HG03378 (cell line): ENCODE measurements around the gene LMO3.

Experiments used
- ATAC-seq: cut with Tn5 transposase; IDR thresholded peaks from one replicate; pipeline ENCODE4 v1.9.1; 2021; ENCODE audit warnings: mild to moderate bottlenecking, moderate library complexity; ENCODE audit not compliant: unreplicated experiment

LMO3 gene

DNA sequence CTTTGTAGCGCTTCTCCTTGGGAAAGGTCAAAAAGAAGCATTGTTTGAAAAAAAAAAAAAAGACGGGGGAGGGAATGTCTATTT, at the start of gene LMO3:
Gene LMO3 (minus strand): TSS at position 46 of the 84 bp plus-strand sequence. CDS start 5,302 bp downstream, outside the sequence.
- no peak for ATAC-seq

DNA sequence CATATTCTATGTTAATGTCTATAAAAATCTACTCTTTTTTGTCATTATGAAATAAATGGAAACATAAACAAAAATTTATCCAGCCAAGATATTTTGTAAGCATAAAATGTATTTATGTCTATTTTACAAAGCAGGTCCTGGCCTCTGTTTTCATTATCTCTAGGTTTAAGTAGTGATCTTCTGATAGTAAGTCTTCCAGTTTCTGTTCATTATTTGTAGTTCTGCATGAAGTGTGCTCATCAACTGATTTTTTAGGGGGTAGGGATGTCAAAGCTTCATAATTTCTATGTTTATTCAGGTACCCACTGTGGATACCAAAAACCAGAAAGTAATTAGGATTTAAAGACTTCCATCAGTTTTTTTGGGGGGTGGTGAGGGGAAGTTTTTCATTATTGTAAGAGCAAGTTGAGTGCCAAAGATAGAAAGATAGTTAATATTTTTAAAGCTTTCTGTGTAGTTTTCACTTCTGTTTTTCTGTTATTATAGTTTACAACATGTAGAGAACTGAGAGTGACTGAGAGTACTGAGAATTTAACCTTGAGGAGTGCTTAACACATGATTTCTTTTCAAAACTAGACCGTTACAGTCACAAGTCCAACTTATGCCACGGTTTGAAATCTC, 30.6 kb upstream of the LMO3 start:
- ATAC-seq = peak; percentile 95

DNA sequence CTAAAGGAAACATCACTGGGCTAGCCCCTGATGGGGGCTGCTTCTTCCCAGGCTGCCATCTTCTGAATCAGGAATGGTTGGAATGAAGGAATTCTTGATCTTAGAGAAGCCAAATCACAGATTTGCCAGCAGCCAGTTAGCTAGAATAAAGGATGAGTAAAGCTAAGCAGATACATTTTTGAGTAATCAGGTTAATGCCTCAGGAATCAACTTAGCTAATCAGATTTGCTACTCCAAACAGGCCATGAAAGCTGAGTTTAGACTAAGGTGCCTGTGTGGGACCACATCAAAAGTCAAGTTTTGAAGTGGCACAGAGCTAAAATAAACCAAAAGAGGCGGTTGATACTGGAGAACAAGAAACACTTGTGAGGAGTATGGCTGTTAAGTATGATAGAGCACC, 28.8 kb upstream of the LMO3 start:
- ATAC-seq = no peak

DNA sequence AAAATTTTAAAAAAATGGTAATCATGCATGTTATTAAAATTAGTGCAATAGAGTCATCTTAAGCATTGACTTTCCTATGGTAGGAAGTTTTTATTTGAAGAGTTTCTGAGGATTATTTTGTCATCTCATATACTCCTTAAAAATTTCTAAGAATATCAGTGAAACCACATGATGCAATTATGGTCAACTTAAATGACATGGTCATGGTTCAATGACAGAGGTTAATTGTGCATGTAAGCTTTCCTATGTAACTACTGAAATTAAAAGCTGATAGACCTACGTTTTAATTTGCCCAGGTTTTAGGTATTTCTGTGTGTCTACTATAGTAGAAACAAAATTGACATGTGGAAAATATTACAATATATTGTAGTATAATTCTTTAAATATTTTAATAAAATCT, 21.0 kb upstream of the LMO3 start:
- no peak for ATAC-seq

- peak; percentile 65 for ATAC-seq
Measured at GRCh38 chr12:16622338-16622737, 16.4 kb upstream of the LMO3 start.

DNA sequence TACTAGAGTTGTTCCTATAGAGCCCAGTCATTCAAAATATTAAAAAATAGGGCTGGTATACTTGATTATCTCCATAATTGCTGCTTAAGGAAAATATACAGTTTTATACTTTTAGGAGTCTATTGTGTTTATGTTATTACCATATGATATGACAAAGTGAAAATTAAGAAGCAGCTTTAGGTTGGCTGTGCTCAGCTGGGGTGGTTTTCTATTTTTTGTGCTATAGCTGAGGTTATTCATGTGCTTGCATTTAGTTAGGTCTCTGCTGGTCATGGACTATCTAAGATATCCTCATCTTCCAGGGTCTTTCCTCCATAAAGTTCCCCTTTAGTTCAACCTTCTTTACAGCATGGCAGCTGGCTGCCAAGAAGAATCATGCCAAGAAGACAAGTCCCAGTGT, 13.6 kb upstream of the LMO3 start:
- ATAC-seq = no peak

DNA sequence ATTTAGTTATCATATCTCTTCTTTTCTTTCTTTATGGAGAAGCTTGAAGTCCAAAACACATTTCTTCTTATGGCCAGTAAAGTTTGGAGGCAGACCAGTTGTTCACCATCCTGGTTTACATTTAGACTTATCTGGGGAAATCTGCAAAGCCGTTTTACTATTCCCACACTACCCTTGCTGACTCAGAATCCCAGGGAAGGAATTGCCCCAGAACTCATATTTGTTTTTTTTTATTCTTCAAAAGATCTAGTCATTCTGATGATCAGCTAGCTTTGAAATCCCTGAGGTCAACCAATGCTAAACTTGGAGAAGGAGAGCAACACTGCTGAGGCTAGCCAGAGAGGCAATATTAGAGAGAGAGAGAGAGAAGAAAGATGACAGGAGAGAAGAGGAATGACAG, 12.3 kb upstream of the LMO3 start:
- ATAC-seq = no peak

DNA sequence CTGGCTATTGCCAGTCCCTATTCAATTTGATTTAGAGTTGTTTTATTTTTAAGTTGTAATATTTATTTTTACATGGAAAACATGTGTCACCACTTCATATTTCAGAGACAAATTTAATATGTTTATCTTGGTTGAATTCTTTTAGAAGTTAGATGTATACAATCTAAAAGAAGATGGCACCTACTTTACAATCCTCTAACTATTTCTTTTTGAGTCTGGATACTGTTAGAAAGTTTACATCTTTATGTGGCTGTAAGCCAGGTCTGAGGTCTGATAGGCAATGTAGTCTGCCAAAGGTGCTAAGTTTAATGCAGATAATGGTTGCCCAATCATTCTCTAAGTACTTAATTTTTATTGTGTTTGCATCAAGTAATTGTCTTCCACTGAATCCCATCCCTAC, 7.2 kb upstream of the LMO3 start:
- no peak for ATAC-seq

- ATAC-seq = no peak
Measured at GRCh38 chr12:16612647-16613046, 6.7 kb upstream of the LMO3 start.

DNA sequence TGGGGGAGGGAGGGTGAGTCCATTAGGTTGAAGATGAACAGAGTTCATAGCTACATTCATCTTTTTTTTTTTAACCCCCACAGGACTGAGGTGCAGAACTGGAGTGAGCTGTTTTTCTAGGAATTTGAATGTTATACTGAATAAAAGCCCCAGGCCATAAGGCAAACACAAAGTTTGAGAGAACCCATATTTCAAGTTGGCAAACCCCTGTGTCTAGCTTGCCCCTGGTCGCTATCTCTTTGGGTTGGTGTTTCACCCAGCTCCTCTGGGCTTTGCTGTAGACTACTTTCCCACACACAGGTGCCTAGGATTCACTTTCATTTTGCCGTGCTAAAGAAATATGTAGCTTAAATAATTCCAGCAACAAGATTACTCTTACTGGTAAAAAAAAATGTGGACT, 5.2 kb upstream of the LMO3 start:
- peak; percentile 49 for ATAC-seq

GRCh38 chr12:16610743-16611142, 4.8 kb upstream of the LMO3 start:
- no peak for ATAC-seq

DNA sequence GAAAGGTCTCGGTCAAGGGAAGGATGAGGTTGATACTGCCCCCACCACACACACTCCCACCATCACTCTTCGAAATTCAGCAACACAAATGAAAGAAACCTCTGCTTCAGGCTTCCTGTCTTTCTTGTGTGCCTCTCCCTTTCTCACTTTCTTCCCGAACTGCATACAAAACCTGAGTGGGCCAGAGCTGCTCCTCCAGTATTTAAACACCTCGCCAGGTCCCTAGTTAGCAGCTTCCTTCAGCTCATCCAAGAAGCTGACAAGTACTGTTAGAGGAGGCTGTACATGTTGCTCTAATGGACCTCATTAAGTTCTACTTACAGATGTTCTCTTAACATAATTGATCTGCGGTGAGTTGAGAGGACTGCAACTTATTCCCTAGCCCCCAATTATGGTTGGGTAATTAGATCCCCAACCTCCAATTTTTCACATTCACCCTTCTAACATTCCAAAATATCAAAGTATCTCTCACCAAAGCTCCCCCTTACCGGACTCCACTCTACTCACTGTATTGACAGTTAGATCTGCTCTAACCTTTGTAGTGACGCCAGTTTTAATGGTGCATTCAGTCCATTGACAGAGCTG, 4.1 kb upstream of the LMO3 start:
- ATAC-seq = no peak

DNA sequence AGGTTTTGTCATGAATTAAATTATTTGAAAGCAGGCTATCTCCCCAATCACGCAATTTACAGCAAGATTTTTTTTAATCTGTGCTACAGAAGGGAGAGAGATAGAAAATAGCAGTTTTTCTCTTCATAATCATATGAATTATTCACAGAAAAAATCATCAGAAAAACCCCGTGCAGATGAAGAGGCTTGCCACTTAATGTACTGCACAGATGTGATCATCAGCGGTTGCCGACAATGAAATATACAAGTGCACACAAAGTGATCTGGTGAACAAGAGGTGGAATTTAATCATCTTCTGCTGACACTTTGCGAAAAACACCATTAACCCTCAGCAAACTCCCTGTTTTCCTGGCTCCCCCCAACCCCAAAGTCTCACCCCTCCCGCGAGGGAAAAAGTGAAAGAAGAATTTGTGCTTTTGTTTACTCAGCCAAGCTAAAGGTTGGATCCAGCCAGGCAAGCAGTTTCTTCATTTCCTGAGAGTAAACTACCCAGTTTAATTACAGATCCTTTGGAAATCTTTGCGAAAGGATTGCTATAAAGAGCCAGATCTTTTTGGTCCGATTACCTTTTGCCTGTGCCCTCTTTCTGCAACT, 3.1 kb upstream of the LMO3 start:
- no peak for ATAC-seq

GRCh38 chr12:16607906-16608775, 2.2 kb upstream of the LMO3 start:
- no peak for ATAC-seq

GRCh38 chr12:16606991-16607390, 1.0 kb upstream of the LMO3 start:
- no peak for ATAC-seq

DNA sequence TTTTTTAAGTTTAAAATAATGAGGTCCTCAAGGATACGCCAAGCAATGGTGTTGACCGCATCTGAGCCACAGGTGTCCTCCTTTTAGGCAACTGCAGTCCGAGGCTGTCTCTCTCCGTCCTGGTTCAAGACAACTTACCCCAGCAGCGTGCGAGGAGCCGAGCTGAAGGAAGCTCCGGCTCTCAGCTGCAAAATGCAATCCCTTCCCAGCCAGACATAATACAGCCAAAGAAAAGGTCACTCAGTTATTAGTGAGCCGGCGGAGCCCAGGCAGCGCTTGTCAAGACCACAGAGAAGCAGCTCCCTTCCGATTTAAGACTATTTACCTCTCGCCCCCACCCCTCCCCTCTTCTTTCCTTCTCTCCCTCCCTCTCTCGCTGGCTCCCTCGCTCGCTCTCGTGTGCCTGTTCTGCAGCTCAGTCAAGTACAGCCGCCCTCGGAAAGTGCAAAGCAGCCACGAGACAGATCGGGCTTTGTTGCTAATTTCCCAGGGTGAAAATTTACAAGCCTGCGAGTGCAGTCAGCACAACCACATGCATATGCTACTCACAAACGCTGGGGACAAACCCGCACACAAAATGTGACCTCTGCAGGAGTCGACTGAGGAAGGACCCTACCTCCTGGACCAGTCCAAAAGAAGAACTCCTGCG, 363 bp upstream of the LMO3 start:
- ATAC-seq = peak; percentile 36

DNA sequence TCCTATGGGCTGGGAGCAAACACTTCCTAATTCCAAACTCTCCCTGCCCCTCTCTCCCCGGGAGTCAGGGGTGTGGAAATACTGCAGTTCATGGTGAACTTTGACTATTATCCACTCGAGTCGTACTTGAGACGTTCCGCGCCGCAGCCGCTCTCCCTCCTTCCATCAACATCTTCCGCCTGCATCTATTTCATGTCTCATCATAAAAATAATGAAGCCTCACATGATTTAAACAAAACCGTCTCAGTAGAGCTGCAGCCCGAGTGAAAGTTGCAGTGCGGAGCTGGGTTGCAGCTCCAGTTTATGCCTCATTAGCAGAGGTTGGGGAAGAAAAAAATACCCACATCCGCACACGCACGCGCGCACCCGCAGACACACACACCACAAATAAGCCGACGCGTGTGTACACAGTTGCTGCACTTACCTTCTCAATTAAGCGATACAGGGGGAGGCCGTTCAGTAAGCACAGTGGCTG, 283 bp downstream of the LMO3 start:
- no peak for ATAC-seq

GRCh38 chr12:16604596-16605252, 1.2 kb downstream of the LMO3 start:
- no peak for ATAC-seq

DNA sequence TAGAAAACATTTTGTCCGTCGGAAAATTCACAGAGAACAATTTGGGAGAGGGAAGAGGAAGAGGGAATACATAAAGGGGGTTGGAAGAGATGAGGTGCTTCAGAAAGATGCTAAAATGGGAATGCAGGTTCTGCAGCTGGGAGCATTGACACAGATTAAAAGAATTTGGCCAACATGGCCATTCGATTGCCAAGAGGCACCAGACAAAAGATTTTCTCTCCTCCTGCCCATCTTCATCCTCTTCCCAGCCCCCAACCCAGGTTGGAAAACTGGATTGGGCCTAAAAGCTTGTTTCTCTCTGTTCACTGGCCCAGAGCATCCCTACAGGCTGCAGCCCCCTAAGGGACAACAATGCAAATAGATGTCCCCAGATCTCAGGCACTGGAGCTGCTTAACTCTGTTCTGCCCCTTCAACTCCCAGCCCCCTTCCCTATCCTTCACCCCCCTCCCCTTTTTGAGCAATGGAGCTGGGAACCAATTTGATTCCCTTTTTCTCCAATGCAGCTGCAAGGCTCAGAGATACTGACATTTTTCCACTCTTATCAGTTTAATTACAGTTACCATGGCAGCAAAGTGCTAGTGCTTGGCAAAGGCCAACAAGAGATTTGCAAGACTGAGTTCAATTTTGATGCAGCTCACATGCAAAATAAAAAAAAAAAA, 1.9 kb downstream of the LMO3 start:
- no peak for ATAC-seq

DNA sequence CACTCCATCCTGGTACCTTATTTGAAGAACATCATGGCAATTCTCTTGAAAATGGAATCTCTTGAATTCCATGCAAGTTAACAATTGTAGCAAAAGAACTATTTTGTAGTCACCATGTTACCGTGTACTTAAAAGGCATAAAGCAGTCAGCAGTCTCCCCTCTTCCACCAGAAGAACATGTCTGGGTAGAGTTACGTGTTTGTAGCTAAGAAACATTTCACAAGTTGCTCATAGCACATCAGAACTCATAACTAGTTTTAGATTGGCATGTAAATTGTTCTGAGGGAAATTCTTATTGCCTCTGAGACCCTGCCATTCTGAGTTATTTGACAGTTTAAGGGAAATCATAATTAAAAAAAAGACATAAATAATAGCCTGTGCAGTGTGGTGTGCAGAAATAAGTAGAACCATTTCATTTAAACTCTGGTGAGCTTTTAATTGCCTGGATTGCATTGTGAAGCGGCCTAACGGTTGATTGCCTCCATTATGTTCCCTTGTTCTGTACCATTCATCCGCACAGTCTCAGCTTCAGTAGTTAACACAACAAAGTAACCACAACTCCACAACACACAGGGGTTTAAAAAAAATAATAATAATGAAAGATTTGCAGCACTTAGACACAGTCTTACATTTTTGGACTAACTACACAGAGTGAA, 2.6 kb downstream of the LMO3 start:
- ATAC-seq = no peak
